ENCODE results near the gene CCDC86.

DNA sequence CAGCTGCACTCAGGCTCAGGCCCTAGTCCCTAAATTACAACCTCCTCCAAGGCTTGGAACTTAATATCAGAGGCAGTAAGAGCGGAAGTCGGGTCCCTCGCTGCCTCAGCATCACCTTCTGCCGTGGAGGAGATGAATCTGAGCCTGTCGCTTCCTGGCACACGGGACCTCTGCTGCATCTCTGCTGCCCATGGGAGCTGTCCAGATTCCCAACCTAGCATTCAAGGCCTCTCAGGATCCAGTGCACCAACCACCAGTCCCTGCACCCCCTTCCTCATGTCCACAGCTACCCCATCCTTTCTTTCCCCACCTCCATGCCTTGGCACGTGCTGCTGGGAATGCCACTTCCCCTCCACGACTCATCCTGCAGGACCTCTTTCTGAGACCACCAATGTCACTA, 16.3 kb downstream of the CCDC86 start:
- TF ChIP-seq ZFP30 (CRISPR knock-in tag; IDR thresholded peaks at IDR 0.05), result no peak
- TF ChIP-seq ISL1 (CRISPR knock-in tag; IDR thresholded peaks at IDR 0.05), result no peak
- TF ChIP-seq, protein P1, sequence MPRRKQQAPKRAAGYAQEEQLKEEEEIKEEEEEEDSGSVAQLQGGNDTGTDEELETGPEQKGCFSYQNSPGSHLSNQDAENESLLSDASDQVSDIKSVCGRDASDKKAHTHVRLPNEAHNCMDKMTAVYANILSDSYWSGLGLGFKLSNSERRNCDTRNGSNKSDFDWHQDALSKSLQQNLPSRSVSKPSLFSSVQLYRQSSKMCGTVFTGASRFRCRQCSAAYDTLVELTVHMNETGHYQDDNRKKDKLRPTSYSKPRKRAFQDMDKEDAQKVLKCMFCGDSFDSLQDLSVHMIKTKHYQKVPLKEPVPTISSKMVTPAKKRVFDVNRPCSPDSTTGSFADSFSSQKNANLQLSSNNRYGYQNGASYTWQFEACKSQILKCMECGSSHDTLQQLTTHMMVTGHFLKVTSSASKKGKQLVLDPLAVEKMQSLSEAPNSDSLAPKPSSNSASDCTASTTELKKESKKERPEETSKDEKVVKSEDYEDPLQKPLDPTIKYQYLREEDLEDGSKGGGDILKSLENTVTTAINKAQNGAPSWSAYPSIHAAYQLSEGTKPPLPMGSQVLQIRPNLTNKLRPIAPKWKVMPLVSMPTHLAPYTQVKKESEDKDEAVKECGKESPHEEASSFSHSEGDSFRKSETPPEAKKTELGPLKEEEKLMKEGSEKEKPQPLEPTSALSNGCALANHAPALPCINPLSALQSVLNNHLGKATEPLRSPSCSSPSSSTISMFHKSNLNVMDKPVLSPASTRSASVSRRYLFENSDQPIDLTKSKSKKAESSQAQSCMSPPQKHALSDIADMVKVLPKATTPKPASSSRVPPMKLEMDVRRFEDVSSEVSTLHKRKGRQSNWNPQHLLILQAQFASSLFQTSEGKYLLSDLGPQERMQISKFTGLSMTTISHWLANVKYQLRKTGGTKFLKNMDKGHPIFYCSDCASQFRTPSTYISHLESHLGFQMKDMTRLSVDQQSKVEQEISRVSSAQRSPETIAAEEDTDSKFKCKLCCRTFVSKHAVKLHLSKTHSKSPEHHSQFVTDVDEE (CRISPR knock-in tag; IDR thresholded peaks at IDR 0.05), result no peak
